Measurements from ENCODE around the gene MIER2.
"Not testable (repeated sequence)": the region's sequence is repeated elsewhere in the genome, so short reads cannot be mapped to it uniquely, and the experiment has no call there.

The MIER2 gene

GRCh38 chr19:355536-355935, 10.9 kb upstream of the MIER2 start:
- not testable (repeated sequence) for DNase-seq

- no peak for DNase-seq
Observed at GRCh38 chr19:355134-355533, 10.5 kb upstream of the MIER2 start.

- no peak for DNase-seq
Observed at GRCh38 chr19:351976-352625, 7.5 kb upstream of the MIER2 start.

GRCh38 chr19:347946-348861, 3.6 kb upstream of the MIER2 start:
- DNase-seq = no peak

GRCh38 chr19:345320-345879, 804 bp upstream of the MIER2 start:
- no peak for DNase-seq

GRCh38 chr19:343941-344624, 513 bp downstream of the MIER2 start:
- DNase-seq = no peak

GRCh38 chr19:343451-343931, 1.1 kb downstream of the MIER2 start:
- DNase-seq = peak; percentile 31

GRCh38 chr19:342801-343421, 1.7 kb downstream of the MIER2 start:
- no peak for DNase-seq

- no peak for DNase-seq
Observed at GRCh38 chr19:342128-342455, 2.5 kb downstream of the MIER2 start.

GRCh38 chr19:341386-342127, 3.0 kb downstream of the MIER2 start:
- no peak for DNase-seq

GRCh38 chr19:340620-341385, 3.8 kb downstream of the MIER2 start:
- no peak for DNase-seq

GRCh38 chr19:339262-339887, 5.2 kb downstream of the MIER2 start:
- DNase-seq = no peak

GRCh38 chr19:338421-338820, 6.2 kb downstream of the MIER2 start:
- DNase-seq = no peak

- no peak for DNase-seq
Observed at GRCh38 chr19:336067-336614, 8.5 kb downstream of the MIER2 start.

GRCh38 chr19:335486-336066, 9.0 kb downstream of the MIER2 start:
- no peak for DNase-seq

GRCh38 chr19:335072-335471, 9.5 kb downstream of the MIER2 start:
- no peak for DNase-seq

GRCh38 chr19:334296-335071, 10.1 kb downstream of the MIER2 start:
- no peak for DNase-seq

- no peak for DNase-seq
Observed at GRCh38 chr19:330503-330902, 14.1 kb downstream of the MIER2 start.

GRCh38 chr19:329876-330275, 14.7 kb downstream of the MIER2 start:
- no peak for DNase-seq

Data from CD4-positive, alpha-beta T cell treated with Interleukin-17A for 1 hour (primary cell).